ENCODE results near the gene CLEC1A. TPM values are rescaled to one million over a fixed set of nuclear protein-coding genes. Genes with fewer than 3 reads are reported as not detected.

The CLEC1A gene
- not detected in 2 replicates for total RNA-seq (2016; rRNA removed; fragmentation: Illumina TruSeq; extraction: Trizol)
- total RNA-seq (2016; cell fraction: cytosol; rRNA removed; fragmentation: Illumina TruSeq; extraction: Trizol; ENCODE audit: low read depth): not detected in 2 replicates
- not detected in 2 replicates for total RNA-seq (2016; cell fraction: insoluble cytoplasmic fraction; rRNA removed; fragmentation: Illumina TruSeq; extraction: Trizol)
- not detected in 2 replicates for total RNA-seq (2016; cell fraction: membrane; rRNA removed; fragmentation: Illumina TruSeq; extraction: Trizol)
- total RNA-seq (2016; cell fraction: nucleus; rRNA removed; fragmentation: Illumina TruSeq; extraction: Trizol): not detected in 2 replicates
- polyA plus RNA-seq (2011; rRNA removed): not detected in 2 replicates
- polyA plus RNA-seq (2011; cell fraction: cytosol; rRNA removed): not detected in 2 replicates
- polyA plus RNA-seq (2011; cell fraction: nucleus; rRNA removed): not detected in 2 replicates
- polyA plus RNA-seq (2012): not detected in 2 replicates
- not detected in 2 replicates for polyA plus RNA-seq (2016; cell fraction: cytosol; fragmentation: Illumina TruSeq; extraction: Trizol; ENCODE audit: low read depth)
- polyA plus RNA-seq (2016; cell fraction: insoluble cytoplasmic fraction; fragmentation: Illumina TruSeq; extraction: Trizol; ENCODE audit: low read depth): not detected in 2 replicates
- polyA plus RNA-seq (2016; cell fraction: membrane; fragmentation: Illumina TruSeq; extraction: Trizol; ENCODE audit: low read depth): not detected in 2 replicates
- polyA plus RNA-seq (2016; cell fraction: nucleus; fragmentation: Illumina TruSeq; extraction: Trizol; ENCODE audit: insufficient read depth, low read depth): not detected in 2 replicates
- not detected in 2 replicates for polyA minus RNA-seq (2011; rRNA and poly(A)+ RNA removed; ENCODE audit: low replicate concordance)
- polyA minus RNA-seq (2011; cell fraction: cytosol; rRNA and poly(A)+ RNA removed): not detected in 2 replicates
- polyA minus RNA-seq (2011; cell fraction: nucleus; rRNA and poly(A)+ RNA removed): not detected in 2 replicates
- Bru-seq, nascent RNA: not detected
- percentile 4 among the genes with signal in this experiment for BruChase-seq, experiment 1, labeled RNA remaining after a 6-hour chase
- not detected for BruChase-seq, experiment 2, labeled RNA remaining after a 2-hour chase
- long read RNA-seq, experiment 1: 0 reads
- long read RNA-seq, experiment 2: 0 reads

- Histone ChIP-seq H2AFZ (ENCODE audit: low read length) (no peak within 1 kb of the TSS), H3K9ac (ENCODE audit: insufficient read depth, low read depth, low read length) (no peak within 1 kb of the TSS), H4K20me1 (ENCODE audit: insufficient read depth, low read length) (no peaks in the 10 kb centered on the region), H3K4me1 (ENCODE audit: insufficient read depth, low read length) (no peaks in the 10 kb centered on the region), H3K27me3 (ENCODE audit: control insufficient read depth in 1 of 2, insufficient read depth in 2 of 2, low read length in 2 of 2) (no peaks in the 10 kb centered on the region; a peak in 1 of 5 replicates), H3K79me2 (ENCODE audit: insufficient read depth, low read length) (no peaks in the 10 kb centered on the region), H3K9me3 (ENCODE audit: low read length) (no peaks in the 10 kb centered on the region), H3K27ac (ENCODE audit: extremely low read length, insufficient read depth, low read length) (no peak within 1 kb of the TSS), H3K4me2 (ENCODE audit: low read depth, low read length) (no peak within 1 kb of the TSS), H3K36me3 (replicated peaks in 1 of 2; ENCODE audit: control insufficient read depth in 1 of 2, insufficient read depth in 2 of 2, low read length in 2 of 2) (no peaks in the 10 kb centered on the region), H3K4me3 (replicated peaks in 1 of 3; ENCODE audit: insufficient read depth in 1 of 3, low read depth in 2 of 3, low read length in 3 of 3) (no peak within 1 kb of the TSS)
- DNase-seq (ENCODE audit: low spot score) (no peak), FAIRE-seq (no peak), ATAC-seq (no peak)
- no TSS peak for BruUV-seq (replicated peaks)
- intact Hi-C loops (cut with micrococcal nuclease; ENCODE audit: unreplicated experiment): no loop called here
- ChIA-PET POLR2A (no interaction called here), CTCF (ENCODE audit: low intra/inter-chr PET ratio, low total read pairs) (no interaction called here)
- TF ChIP-seq, protein P1, sequence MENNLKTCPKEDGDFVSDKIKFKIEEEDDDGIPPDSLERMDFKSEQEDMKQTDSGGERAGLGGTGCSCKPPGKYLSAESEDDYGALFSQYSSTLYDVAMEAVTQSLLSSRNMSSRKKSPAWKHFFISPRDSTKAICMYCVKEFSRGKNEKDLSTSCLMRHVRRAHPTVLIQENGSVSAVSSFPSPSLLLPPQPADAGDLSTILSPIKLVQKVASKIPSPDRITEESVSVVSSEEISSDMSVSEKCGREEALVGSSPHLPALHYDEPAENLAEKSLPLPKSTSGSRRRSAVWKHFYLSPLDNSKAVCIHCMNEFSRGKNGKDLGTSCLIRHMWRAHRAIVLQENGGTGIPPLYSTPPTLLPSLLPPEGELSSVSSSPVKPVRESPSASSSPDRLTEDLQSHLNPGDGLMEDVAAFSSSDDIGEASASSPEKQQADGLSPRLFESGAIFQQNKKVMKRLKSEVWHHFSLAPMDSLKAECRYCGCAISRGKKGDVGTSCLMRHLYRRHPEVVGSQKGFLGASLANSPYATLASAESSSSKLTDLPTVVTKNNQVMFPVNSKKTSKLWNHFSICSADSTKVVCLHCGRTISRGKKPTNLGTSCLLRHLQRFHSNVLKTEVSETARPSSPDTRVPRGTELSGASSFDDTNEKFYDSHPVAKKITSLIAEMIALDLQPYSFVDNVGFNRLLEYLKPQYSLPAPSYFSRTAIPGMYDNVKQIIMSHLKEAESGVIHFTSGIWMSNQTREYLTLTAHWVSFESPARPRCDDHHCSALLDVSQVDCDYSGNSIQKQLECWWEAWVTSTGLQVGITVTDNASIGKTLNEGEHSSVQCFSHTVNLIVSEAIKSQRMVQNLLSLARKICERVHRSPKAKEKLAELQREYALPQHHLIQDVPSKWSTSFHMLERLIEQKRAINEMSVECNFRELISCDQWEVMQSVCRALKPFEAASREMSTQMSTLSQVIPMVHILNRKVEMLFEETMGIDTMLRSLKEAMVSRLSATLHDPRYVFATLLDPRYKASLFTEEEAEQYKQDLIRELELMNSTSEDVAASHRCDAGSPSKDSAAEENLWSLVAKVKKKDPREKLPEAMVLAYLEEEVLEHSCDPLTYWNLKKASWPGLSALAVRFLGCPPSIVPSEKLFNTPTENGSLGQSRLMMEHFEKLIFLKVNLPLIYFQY (CRISPR knock-in tag; IDR thresholded peaks at IDR 0.05; ENCODE audit: borderline replicate concordance): no peak
- TF ChIP-seq CEBPG (CRISPR knock-in tag; IDR thresholded peaks at IDR 0.05) (no peak), ZNF333 (CRISPR knock-in tag; IDR thresholded peaks at IDR 0.05; ENCODE audit: borderline replicate concordance) (no peak), ZC3H13 (CRISPR knock-in tag; IDR thresholded peaks at IDR 0.05) (no peak), ZFAT (CRISPR knock-in tag; conservative IDR thresholded peaks at IDR 0.05) (no peak), NR2F2 (IDR thresholded peaks at IDR 0.05; ENCODE audit: borderline replicate concordance, low read depth) (no peak)
- TF ChIP-seq, protein P2, sequence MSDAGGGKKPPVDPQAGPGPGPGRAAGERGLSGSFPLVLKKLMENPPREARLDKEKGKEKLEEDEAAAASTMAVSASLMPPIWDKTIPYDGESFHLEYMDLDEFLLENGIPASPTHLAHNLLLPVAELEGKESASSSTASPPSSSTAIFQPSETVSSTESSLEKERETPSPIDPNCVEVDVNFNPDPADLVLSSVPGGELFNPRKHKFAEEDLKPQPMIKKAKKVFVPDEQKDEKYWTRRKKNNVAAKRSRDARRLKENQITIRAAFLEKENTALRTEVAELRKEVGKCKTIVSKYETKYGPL (CRISPR knock-in tag; IDR thresholded peaks at IDR 0.05): no peak
- in situ Hi-C loops (cut with HindIII; ENCODE audit: extremely low pct_ligation_motif_present, low pct_unique_long_range_greater_than_20kb): no loop called here
- 43% methylated on average over 6 of the region's 10 CpGs for WGBS (ENCODE audit: low lambda C conversion rate)
These were observed at the start of gene CLEC1A for GRCh38 chr12:10098791-10099190. TSS of gene CLEC1A (minus strand) at chr12:10098985. CDS start at chr12:10098922, 63 bp downstream.
